ENCODE measurements around the gene FANCE.

The FANCE gene

DNA sequence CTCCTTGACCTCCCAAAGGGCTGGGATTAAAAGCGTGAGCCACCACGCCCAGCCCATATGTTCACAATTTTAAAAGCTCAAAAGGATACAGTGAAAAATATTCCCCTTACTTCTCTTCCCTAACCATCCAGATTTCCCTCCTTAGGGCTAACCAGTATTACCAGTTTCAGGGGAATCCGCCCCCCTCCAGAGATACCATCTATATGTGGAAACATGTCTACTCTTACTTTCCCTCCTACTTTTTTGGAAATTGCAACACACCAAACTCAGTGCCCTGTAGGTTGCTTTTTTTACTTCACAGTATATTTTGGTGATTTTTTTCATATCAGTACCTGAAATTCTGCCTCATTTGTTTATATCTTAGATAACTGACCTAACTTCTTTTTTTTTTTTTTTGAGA lies 9.1 kb downstream of the FANCE start:
- in situ Hi-C loops (cut with HindIII; ENCODE audit: low sequenced_read_pairs): no loop called here
- TF ChIP-seq, protein P1, sequence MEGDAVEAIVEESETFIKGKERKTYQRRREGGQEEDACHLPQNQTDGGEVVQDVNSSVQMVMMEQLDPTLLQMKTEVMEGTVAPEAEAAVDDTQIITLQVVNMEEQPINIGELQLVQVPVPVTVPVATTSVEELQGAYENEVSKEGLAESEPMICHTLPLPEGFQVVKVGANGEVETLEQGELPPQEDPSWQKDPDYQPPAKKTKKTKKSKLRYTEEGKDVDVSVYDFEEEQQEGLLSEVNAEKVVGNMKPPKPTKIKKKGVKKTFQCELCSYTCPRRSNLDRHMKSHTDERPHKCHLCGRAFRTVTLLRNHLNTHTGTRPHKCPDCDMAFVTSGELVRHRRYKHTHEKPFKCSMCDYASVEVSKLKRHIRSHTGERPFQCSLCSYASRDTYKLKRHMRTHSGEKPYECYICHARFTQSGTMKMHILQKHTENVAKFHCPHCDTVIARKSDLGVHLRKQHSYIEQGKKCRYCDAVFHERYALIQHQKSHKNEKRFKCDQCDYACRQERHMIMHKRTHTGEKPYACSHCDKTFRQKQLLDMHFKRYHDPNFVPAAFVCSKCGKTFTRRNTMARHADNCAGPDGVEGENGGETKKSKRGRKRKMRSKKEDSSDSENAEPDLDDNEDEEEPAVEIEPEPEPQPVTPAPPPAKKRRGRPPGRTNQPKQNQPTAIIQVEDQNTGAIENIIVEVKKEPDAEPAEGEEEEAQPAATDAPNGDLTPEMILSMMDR (IDR thresholded peaks at IDR 0.05; ENCODE audit: low read depth, low read length): no peak
- no peak for DNase-seq (ENCODE audit: low read depth, low spot score)
- no peak overlapping the region for H3K4me3 ChIP-seq (ENCODE audit: low read depth, low read length)

DNA sequence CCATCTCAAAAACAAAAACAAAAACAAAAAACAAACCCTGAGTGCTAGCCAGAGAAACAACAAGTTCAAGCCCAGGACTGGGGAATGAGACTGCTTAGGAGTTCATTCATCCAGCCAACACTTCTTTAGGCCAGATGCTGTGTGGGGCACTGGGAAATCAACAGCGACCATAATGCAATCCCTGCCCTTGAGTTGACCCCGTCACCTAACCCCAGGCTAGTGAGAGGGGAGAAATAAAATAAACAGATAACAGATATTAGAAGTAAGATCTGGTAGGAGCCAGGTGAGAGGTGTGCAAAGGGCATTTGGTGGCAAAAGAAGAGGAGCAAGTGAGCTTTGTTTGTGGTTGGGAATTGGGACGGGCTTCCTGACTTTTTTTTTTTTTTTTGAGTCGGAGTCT lies 11.2 kb downstream of the FANCE start:
- no peak for DNase-seq (ENCODE audit: low read depth, low spot score)
- TF ChIP-seq, protein P1 (IDR thresholded peaks at IDR 0.05; ENCODE audit: low read depth, low read length): no peak
- in situ Hi-C loops (cut with HindIII; ENCODE audit: low sequenced_read_pairs): no loop called here
- H3K4me3 ChIP-seq (ENCODE audit: low read depth, low read length): no peak overlapping the region

DNA sequence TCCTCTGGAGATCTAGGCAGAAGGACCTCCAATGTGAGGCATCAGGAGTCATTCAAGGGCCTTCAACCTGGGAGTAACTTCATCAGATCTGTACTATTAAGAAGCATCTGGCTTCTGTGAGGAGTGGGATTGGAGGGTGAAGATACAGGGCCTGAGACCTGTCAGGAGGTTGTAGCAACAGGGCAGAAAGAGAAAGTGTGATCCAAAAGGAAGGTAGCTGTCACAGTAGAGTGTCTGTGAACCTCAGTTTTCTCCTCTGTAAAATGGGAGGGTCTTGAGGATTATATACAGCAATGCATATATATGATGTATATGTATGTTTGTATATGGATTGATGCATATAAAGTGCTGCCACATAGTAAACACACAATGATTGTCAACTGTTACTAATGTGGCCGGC lies 13.5 kb downstream of the FANCE start:
- in situ Hi-C loops (cut with HindIII; ENCODE audit: low sequenced_read_pairs): no loop called here
- TF ChIP-seq, protein P1 (IDR thresholded peaks at IDR 0.05; ENCODE audit: low read depth, low read length): no peak
- DNase-seq (ENCODE audit: low read depth, low spot score): no peak
- no peak overlapping the region for H3K4me3 ChIP-seq (ENCODE audit: low read depth, low read length)

DNA sequence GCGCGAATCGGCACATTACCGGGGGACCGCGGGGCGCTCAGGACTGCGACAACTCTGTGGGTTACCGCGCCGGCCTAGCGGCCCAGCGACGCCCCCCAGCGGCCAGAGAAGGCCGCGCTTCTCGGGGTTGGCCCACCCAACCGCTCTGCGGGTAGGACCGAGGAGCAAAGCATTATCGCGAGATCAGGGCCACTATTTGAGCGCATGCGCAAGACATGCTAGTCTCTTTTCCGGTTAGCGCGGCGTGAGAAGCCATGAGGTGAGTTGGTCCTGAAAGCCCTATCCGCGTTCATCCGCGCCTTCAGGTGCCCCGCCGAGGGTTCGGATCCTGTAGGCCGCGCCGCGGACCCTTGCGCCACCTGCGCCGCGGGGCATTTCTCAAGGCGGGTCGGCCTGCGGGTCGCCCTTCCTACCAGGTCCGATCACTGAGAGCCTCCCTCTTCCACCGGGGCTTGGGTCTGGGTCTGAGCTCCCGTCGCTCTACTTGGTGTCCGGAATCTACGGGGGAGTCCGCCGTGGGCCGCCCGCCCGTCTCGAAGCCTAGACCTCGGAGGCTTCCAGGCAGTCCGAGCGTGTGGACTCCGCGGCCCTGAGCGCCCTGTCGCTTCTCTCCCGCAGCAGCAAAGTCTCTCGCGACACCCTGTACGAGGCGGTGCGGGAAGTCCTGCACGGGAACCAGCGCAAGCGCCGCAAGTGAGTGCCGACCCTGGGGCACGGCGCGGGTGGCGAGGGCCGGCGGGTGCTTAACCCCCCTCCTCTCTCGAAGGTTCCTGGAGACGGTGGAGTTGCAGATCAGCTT lies 16.2 kb downstream of the FANCE start, which contains the start of gene RPL10A:
RPL10A (plus strand) TSS at position 221 of the 799 bp plus-strand sequence; CDS start at position 255, 34 bp downstream.
- TF ChIP-seq, protein P1 (IDR thresholded peaks at IDR 0.05; ENCODE audit: low read depth, low read length): peak; percentile 98
- H3K4me3 ChIP-seq (ENCODE audit: low read depth, low read length): peak within 1 kb of the TSS; percentile 98
- DNase-seq (ENCODE audit: low read depth, low spot score): peak; percentile 96
- in situ Hi-C loops (cut with HindIII; ENCODE audit: low sequenced_read_pairs): no loop called here

DNA sequence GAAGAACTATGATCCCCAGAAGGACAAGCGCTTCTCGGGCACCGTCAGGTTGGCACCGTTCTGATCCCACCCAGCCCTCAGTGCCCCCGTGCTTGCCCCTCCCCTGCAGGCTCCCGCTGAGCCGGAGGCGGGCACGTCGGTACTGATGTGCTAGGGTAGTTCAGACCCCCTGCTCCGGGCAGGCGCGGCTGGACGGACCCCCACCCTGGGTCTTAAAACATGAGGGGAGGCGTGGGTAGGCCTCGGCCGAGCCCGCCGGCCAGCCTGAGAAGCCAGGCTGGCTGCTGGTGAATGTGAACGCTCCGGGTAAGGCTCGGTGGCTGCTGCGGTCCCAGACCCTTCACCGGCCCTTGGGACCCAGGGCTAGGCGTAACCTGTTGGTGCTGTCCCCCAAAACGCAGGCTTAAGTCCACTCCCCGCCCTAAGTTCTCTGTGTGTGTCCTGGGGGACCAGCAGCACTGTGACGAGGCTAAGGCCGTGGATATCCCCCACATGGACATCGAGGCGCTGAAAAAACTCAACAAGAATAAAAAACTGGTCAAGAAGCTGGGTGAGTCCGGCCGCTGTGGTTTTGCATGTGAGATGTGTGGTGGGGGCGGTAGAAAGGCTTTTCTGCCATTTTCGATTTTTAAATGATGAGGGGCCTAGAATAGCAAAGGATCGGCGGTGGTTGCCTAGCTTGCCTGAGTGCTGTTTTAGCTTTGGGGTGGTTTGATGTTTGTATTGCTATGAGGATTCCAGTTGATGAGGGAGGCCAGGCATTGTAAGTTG lies 17.0 kb downstream of the FANCE start:
- TF ChIP-seq, protein P1 (IDR thresholded peaks at IDR 0.05; ENCODE audit: low read depth, low read length): no peak
- in situ Hi-C loops (cut with HindIII; ENCODE audit: low sequenced_read_pairs): no loop called here
- no peak for DNase-seq (ENCODE audit: low read depth, low spot score)
- H3K4me3 ChIP-seq (ENCODE audit: low read depth, low read length): peak overlapping the region; percentile 98

DNA sequence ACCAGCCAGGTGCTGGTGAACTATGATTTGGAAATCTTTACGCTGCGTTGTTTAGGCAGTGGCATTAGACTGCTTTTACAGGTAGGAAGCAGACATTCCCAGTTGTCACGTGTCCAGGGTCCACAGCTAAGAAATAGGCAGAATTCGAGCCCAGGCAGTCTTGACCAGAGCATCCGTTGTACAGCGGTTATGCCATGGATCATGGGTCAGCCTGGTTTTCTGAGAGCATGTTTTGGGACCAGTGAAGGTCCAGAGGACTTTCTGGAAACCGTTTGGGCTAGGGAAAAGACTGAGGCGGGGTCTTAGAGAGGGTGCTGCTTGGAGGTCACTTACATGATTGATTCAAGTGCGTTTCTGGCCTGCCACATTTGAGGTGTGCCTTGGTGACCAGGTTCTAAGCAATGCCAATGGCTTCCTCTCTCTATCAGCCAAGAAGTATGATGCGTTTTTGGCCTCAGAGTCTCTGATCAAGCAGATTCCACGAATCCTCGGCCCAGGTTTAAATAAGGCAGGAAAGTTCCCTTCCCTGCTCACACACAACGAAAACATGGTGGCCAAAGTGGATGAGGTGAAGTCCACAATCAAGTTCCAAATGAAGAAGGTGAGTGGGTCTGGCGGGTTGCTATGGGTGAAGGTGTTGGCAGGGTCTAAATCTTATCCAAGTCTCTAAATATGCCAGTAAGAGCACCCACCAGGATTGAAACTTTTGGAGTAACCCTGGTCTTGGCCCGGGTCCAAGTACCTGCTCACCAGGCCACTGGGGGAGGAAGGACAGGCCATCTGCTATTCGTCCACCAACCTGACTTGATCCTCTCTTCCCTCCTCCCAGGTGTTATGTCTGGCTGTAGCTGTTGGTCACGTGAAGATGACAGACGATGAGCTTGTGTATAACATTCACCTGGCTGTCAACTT lies 17.9 kb downstream of the FANCE start:
- DNase-seq (ENCODE audit: low read depth, low spot score): no peak
- TF ChIP-seq, protein P1 (IDR thresholded peaks at IDR 0.05; ENCODE audit: low read depth, low read length): no peak
- in situ Hi-C loops (cut with HindIII; ENCODE audit: low sequenced_read_pairs): no loop called here
- peak overlapping the region; percentile 98 for H3K4me3 ChIP-seq (ENCODE audit: low read depth, low read length)
